Cortex of kidney (tissue), 1 donor: ENCODE measurements around the gene TMEM134.
A peak's percentile ranks its signal among the peaks of the same experiment; 100 is the strongest.
"Not testable (repeated sequence)": the region's sequence is repeated elsewhere in the genome, so short reads cannot be mapped to it uniquely, and the experiment has no call there.

Experiments
- DNase-seq: peaks from one replicate; lab custom pipeline; 2025; lab: John Stamatoyannopoulos, UW

The TMEM134 gene, protein sequence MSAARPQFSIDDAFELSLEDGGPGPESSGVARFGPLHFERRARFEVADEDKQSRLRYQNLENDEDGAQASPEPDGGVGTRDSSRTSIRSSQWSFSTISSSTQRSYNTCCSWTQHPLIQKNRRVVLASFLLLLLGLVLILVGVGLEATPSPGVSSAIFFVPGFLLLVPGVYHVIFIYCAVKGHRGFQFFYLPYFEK

DNA sequence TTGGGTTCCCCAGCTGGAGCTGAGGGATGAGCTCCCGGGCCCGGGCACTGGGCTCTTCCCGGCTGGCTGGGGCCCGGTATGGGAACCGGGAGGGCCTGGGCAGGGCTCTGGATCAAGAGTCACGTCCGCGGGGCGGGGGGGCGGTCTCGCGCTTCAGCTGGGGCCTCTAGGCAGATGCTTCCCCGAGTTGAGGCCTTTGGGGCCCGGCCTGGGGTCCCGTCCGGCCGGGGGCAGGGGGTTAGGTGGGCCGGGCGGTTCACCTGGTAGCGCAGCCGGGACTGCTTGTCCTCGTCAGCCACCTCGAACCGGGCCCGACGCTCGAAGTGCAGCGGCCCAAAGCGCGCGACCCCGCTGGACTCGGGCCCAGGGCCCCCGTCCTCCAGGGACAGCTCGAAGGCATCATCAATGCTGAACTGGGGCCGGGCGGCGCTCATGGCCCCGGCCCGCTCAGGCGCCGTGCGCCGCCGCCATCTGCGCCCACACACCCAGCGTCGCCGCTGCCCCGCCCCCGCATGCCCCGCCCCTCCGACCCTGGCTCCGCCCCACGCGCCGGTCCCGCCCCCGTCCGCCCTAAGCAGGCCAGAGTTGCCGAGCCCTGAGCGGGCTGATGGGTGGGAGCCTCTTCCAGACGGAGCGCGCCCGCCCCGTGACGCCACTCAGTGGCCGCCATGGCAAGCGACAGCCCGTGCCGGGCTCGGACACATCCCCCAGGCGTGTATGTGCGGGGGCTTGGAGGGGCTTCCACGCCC lies at the start of gene TMEM134:
TSS of gene TMEM134 (minus strand) at position 493 of the 749 bp plus-strand sequence. CDS start at position 434, 59 bp downstream.
- peak; percentile 73 for DNase-seq

DNA sequence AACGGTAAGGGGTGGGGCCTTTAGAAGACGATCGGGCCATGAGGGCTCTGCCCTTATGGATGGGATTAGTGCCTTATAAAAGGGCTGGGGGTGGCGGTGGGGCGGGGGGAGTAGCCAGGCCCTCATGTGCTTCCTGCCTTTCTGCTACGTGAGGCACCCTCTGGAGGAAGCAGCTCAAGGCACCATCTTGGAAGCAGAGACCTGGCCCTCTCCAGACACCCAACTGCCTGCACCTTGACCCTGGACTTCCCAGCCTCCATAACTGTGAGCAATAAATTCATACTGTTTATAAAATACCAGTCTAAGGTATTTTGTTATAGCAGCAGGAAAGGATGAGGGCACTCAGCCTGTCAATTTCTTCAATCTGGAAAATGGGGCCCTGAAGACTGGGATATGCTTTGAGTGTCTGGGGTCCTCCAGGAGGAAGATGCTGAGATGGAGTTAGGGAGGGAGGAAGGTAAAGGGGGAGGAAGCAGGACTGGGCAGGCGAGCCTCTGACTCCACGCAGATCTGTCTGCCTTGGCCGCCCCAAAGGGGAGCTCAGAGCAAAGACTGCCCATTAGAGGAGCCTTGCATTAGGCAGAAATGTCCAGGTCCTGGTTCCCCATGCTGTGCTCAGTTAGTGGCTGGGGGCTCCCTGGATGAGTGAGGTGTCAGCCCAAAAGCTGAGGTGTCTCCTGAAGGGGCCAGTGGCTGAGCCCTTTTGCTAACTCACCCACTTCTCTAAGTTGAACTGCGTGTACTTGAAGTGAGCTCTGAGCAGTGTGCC lies 48.9 kb upstream of the TMEM134 start:
- DNase-seq, result no peak

DNA sequence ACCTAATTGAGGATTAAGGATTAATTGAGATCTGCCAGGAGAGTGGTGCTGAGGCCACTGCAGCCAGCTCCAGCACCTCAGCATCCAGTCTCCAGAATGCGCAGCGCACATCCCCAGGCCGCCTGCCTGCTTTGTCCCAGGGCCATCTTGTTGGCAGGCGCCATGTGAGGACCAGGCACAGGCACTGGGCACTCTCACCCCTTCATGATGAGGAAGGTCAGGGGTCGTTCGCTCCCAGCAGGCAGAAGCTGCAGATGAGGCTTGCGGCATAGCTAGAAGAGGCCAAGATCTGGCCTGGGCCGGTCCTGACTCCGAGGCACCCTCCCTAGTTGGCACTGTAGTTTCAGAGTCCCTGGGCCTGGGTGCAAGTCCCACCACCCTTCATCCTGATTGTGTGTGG lies 47.8 kb upstream of the TMEM134 start:
- no peak for DNase-seq

DNA sequence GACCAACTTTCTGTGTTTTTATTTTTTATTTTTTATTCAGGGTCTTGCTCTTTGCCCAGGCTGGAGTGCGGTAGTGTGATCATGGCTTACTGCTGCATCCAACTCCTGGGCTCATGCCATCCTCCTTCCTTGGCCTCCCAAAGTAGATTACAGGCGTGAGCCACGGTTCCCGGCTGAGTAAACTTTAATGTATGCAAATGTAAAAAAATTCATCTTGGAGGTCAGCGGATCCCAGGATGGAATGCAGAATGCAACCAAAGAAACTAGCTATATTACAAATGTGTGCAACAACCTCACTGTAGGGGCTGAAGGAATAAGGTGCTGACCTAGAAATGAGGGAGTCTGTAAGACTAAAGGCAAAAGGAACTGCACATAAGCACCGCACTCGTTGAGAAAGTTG lies 45.1 kb upstream of the TMEM134 start:
- no peak for DNase-seq

DNA sequence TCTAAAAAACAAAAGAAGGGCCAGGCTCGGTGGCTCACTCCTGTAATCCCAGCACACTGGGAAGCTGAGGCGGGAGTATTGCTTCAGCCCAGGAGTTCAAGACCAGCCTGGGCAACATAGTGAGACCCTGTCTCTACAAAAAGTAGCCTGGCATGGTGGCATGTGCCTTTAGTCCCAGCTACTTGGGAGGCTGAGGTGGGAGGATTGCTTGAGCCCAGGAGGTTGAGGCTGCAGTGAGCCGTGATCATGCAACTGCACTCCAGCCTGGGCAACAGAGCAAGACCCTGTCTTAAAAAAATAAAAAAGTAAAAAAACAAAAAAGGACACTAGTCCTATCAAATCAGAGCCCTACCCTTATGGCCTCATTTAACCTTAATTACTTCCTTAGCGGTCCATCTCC lies 42.5 kb upstream of the TMEM134 start:
- not testable (repeated sequence) for DNase-seq

DNA sequence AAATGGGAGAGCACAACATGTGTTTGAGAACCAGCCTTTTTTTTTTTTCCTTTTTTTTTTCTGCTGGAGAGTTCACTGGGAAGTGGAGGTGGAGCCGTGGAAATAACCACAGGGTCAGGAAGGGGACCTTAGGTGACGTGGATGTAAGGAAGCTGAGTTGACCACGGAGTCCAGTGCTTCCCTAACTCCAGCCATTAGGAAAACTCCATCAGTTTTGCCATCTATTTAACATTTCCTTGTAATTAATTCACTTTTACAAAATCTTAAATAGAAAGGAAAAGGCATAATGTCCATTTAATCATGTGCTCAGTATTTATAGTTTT lies 40.9 kb upstream of the TMEM134 start:
- DNase-seq, result no peak

DNA sequence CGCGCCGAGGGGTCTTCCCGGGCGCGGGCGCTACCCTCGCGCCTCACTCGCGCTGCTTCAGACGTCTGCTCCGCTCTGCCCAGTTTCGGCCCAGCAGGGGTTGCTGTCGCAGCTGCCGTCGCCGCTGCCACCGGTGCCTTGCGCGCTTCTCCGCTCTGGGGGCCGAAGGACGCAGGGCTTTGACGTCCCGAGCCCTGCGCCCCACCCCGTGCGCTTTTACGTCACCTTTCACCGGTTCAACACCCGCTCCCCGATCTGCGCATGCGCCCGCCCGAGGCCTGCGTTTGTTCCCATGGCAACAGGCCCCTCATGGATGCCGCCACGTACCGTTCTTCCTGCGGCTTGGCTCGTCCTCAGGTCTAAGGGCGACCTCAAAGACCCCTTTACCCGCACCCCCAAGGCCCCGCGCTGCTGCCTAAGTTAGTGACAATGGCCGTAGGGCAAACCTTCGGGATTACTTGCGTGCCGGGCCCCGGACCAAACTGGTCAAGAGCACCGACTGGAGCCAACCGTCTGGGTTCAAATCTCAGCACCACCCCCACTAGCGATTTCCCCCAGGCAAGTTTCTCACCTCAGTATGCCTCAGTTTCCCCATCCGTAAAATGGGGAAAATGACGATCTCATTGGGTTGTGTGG lies 39.6 kb upstream of the TMEM134 start:
- DNase-seq, result no peak

DNA sequence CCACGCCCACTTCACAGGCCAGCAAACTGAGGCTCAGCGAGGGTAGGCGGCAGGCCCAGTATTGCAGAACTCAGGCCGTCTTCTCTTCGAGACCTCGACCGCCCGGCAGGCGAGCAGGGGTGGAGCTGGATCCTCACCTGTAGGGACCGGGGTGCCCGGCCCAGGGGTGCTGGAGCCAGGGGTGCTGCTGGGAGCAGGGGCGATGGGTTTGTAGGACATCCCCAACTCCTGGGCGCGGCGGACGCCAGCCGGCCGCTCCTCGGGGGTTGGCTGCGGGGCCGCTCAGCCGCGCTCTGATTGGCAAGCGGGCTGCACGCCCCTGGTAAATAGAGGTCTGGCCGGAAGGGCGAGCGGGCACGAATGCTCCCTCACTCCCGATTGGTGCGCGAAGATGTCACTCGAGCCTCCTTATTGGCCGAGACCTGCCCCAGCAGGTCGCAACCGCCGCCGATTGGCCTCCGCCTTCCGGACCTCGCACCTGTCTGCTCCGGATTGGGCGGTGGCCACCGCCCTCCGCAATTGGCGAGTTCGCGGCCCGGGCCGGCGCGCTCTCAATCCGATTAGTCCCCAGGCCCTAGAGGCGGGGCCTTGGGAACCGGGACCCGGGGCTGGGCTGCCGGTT lies 38.9 kb upstream of the TMEM134 start, which contains the start of gene CDK2AP2:
TSS of gene CDK2AP2 (minus strand) at position 299 of the 622 bp plus-strand sequence. CDS start at position 219, 80 bp downstream.
- no peak for DNase-seq

DNA sequence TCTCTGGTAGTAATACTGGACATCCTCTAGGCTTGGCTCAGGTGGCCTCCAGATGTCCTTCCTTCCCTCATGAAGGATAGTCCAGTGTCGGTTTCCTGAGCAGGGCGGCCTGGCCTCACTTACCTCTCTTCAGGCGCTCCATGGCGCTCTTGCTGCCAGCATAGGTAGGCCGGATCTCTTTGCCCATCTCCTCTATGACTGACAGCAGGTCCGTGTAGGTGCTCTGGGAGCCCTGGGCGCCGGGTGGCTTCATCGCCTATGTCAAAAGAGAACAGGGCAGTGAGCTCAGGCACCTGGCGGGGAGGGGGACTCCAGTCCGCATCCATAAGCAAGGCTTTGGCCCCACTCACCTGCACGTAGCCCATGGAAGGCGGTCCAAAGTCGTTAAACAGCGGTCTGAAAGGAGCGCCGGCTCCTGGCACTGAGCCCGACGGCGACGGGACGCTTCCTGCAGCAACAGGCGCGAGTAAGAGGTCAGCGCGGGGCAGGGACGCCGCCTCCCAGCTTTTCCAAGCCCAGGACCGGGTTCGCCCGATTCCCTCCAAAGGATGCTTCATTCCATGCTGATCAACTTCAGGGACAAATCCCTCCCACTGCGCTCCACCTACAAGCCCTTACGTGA lies 38.3 kb upstream of the TMEM134 start:
- no peak for DNase-seq

DNA sequence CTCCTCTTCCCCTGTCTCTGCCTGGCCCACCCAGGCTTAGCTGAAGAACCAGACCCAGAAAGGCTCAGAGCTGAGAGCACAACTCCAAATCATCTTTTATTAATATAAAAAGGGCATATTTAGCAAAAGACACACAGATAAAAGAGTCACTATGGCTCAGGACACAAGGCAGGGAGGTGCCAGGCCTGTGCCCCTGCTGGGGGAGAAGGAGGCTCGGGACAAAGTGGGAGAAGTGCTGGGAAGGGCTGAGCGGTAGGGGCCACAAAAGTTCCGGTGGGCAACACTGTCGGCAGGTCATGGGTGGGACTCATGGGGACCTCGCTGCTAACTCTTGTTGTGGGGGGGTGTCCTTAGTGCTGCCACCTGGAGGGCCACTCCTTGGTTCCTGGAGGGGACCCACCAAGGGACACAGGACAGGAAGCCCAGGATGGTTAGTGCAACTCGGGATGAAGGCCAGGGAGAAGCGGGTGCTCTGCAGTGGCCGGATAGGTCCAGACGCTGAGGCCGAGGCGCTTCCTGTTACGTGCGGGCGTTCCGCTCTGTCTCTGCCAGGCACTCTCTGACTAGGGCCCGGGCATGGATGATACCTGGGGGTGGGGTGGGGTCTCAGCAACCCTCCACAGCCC lies 37.5 kb upstream of the TMEM134 start:
- no peak for DNase-seq

DNA sequence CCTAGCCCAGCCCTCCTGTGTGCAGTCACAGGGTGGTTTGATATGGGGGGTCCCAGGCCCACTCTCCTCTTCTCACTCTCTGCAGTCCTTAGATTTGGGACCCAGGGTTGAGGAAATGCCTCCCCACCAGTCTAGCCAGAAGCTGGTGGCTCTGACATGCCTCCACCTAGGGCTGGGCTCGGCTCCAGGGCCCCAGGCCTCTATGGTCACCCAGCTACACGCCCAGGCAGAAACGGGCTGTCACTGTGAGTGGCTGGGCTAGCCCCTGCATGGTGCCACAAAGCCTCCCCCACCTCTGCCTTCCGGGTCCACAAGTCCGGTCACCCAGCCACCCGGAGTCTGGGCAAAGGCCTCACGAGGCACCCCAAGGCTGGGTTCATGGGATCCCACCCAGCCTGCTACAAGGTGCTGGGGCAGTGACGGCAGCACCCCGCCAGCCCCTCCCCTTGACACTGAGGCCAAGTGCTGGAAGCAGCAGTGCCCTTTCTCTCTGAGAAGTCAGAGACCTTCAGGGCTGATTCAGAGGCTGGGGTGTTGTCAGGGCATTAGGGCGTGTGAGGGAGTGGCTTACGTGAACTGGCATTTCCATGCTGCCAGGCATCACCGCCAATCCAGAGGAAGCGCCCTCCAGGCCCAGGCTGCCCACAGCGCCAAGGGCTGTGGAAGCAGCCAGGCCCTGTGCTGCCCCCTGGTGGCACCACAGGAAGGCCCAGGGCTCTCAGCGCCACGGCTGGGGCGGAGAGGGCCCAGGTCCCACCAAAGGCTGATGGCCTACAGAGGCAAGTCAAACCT lies 36.8 kb upstream of the TMEM134 start:
- no peak for DNase-seq

DNA sequence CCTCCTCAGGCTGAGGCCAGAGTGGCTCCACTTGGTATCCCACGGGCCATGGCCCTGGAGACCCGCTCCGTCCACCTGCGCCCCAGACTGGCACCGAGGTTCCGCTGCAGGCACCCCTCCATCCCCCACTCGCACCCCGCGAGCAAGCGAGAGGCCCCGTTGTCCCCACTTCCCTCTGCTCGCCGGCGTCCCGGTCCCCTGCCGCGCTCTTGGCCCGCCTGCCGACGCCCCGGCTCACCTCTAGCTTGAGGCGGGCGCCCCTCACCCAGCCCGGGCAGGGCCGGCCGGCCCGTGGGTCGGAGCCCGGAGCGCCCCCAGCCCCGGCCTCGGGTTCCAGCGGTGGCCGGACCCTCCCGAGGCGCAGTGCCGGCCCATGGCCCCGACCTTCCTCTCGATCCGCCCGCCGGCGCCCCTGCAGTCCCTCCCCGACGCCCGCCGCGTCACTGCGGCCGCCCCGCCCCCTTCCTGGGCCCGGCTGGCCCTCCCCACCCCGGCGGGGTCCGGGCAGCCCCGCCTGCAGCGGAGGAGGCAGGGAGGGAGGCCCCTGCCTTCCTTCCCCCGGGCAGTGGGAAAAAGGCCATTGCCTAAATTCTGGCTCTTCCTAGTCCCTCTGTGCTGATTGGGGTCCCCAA lies 36.0 kb upstream of the TMEM134 start, which contains the start of gene PITPNM1:
TSS of gene PITPNM1 (minus strand) at position 414 of the 632 bp plus-strand sequence. CDS start 1,183 bp downstream, outside the sequence.
- no peak for DNase-seq

DNA sequence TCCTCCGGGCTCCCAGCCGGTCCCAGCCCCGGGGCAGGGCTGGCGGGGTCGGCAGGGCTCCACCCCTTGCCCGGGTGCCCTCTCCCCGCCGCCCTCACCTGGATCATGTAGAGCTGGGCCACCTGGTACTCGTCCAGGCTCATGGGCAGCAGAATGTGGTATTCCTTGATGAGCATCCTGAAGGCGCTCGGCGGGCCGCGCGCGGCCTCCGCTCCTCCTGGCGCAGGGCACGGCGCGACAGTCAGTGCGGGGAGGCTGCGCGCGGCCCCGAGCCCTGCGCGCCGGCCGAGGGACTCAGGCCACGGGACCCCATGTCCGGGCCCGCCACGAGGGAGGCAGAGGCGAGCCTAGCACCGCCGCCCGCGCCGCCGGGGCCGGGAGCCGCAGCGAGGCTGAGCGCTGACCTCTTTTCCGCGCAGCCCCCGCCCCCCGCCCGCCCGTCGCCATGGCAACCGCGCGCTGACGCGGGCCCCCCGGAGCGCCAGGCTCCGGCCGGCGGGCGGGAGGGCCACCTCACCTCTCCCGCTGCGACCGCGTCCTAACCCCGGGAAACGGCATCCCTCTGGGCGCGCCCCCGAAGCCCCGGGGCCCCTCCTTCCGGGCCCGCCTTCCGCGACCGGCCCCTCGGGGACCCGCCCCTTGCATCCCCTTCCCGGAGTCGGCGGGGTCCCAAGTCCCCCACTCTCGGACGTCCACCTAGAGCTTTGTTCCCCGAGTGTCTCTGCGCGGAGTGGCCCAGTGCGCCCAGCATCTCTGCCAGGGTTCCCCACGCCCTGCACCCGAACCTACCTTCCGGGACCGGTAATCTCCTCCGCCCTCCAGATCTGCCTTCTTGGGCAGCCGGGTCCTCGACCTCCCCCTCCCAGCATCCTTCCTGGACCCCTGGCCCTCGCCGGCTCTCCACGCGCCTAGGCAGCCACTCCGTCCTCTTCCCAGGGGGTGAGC lies 35.2 kb upstream of the TMEM134 start:
- no peak for DNase-seq

DNA sequence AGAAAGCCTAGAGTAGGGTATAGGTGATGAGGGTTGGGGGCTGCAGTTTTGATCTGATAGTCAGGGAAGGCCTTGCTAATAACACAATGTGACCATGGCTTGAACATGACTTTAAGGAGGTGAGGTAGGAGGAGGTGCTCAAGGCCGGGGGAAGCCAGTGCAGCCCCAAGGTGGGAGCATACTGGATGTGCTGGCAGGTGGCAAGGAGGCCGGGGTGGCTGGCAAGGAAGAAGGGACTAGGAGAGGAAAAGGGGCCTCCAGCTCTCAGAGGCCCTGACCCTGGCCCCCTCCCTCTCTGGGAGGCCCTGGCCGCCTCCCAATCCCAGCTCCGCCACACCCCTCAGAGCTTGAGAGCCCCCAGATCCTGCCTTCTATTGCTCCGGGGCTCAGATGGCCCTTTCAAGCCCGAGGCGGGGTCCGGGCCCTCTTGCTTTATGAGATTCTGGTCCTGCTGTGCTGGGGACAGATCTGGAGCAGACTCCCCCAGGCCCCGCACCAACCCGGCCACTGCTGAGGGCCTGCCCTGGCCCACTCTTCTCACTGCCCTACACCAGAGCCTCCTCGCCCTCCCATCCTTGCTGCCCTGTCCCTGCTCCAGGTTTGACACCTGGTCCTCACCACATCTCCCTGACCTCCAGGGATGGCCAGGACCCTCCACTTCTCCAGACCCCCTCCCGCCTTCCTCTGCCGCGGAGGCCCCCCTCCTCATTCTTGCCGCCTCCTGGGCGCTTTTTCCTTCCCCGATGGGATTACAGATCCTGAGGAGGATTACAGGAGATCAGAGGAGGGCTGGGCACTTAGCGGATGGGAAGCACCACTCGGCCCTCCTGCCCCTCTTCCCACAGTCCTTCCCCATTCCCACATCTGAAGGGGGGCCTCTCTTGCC lies 34.3 kb upstream of the TMEM134 start:
- no peak for DNase-seq

DNA sequence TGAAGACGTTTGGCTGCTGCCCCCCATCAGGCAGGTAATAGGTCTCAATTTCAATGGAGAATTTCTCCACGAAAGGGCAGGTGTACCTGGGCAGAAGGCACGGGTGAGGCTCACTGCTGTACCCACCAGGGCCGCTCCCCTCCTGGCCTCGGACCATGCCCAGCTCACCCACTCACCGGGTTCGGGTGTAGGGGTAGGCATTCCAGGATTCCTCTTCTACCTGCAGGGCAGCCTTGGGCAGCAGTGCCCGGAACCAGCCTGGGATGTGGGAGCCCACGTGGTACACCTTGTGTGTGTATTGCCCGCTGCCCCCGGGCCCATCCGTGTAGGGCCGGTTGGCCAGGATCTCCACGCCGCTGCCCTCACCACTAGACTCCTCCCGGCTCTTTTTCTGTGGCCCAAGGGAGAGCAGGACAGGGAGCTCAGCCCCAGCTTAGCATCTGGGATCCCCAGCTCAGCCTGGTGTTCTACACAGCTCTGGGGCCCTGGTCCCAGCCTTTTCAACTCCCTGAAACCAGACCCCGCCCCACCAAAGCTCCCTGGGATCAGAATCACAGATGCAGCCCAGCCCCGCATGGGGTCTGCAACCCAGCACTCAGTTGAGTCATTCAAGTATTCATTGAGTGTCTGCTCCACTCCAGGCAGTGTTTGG lies 33.4 kb upstream of the TMEM134 start:
- no peak for DNase-seq

DNA sequence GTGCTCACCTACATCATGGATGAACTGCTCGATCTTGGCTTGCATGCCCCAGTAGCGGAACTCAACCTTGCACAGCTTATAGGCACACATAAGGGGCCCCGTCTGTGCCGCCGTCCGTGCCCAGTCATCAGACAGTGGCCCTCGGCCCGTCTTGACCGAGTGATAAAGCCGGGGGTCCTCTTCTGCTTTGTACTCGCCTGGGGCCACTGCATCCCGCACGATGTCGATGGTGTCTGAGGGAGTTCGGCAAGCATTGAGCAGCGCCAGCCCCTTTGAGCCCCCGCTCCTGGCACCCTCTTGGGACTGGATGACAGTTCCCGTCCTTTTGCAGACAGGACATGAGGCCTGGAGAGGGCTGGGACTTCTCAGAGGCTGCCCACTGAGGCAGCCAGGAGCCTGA lies 32.8 kb upstream of the TMEM134 start:
- DNase-seq, result no peak
